GM23248 (cell line): ENCODE results near the gene SMYD1.

Source experiments
- EZH2 ChIP-seq: fragments of 200-600 bp; sonication (generic); IDR thresholded peaks from 2 replicates; pipeline ENCODE4 v1.6.1; 2018; ENCODE audit warnings: antibody characterized with exemption, mild to moderate bottlenecking; ENCODE audit not compliant: insufficient read depth, poor library complexity, severe bottlenecking
- EZH2phosphoT487 ChIP-seq: fragments of 200-600 bp; sonication (generic); IDR thresholded peaks from 2 replicates; pipeline ENCODE4 v1.6.1; 2018; ENCODE audit warnings: antibody characterized with exemption, moderate library complexity, mild to moderate bottlenecking, low read depth; ENCODE audit not compliant: insufficient read depth

DNA sequence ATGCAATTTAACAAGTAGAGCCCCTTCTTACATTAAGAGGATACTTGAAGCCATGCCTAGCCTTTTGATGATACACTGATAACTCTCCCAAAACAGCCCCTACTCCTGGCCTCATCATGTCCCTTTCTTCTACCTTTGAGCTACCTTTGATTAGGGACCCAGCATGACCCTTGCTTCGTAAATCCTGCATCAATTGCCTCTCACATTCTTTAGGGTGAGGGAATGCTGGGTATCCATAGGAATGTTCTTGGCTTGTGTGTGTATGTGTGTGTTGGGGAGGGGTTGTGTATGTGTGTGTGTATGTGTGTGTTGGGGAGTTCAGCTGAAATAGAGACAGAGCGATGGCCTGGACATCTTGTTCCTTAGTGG, 6.7 kb upstream of the SMYD1 start:
- TF ChIP-seq EZH2 (no peak), EZH2phosphoT487 (no peak)
